AG04450 (cell line): ENCODE data around the gene CDR2. TPM values are rescaled to one million over a fixed set of nuclear protein-coding genes. Genes with fewer than 3 reads are reported as not detected.
A peak's percentile ranks its signal among the peaks of the same experiment; 100 is the strongest.

Experiments used
- CTCF ChIA-PET: fragments of 300-600, 350-600 bp; formaldehyde crosslinking; extraction: SDS; loops from one replicate; lab custom pipeline; 2022; ENCODE audit warnings: antibody characterized with exemption, inconsistent platforms; lab: Charles Lee
- POLR2A ChIA-PET: fragments of 350-600 bp; formaldehyde crosslinking; extraction: SDS; loops from one replicate; lab custom pipeline; 2021; ENCODE audit warnings: antibody characterized with exemption, inconsistent platforms; lab: Yijun Ruan, JAX
- DNase-seq: peaks from one replicate; pipeline ENCODE4 v3.0.0-alpha.2; 2011; ENCODE audit warnings: low read depth, low spot score
- H3K27ac ChIP-seq: one replicate; pipeline ENCODE4 v1.5.1; 2012; ENCODE audit warnings: low read depth, low read length, control low read depth
- H3K27me3 ChIP-seq: one replicate; pipeline ENCODE4 v1.6.0; 2012; ENCODE audit warnings: low read length; ENCODE audit not compliant: control insufficient read depth, insufficient read depth
- H3K4me3 ChIP-seq: 2 replicates; pipeline ENCODE4 v1.5.1; 2011; ENCODE audit warnings: mild to moderate bottlenecking, low read depth, low read length, control low read depth
- H3K9me3 ChIP-seq: 2 replicates; pipeline ENCODE4 v1.5.1; 2012; ENCODE audit warnings: low read length; ENCODE audit not compliant: control insufficient read depth, insufficient read depth
- polyA plus RNA-seq: library from polyadenylated mRNA; depleted of rRNA; stranded (reverse); fragments of >200 nt; gene quantifications from 2 replicates; pipeline ENCODE4 v1.2.3, GENCODE V29; 2011
- TF ChIP-seq, protein P1 (sequence below): IDR thresholded peaks from 2 replicates; pipeline ENCODE4 v1.5.1; 2011; ENCODE audit warnings: low read depth, low read length, control low read depth, inconsistent platforms

The CDR2 gene
- polyA plus RNA-seq, 1 experiment, result 138 TPM

DNA sequence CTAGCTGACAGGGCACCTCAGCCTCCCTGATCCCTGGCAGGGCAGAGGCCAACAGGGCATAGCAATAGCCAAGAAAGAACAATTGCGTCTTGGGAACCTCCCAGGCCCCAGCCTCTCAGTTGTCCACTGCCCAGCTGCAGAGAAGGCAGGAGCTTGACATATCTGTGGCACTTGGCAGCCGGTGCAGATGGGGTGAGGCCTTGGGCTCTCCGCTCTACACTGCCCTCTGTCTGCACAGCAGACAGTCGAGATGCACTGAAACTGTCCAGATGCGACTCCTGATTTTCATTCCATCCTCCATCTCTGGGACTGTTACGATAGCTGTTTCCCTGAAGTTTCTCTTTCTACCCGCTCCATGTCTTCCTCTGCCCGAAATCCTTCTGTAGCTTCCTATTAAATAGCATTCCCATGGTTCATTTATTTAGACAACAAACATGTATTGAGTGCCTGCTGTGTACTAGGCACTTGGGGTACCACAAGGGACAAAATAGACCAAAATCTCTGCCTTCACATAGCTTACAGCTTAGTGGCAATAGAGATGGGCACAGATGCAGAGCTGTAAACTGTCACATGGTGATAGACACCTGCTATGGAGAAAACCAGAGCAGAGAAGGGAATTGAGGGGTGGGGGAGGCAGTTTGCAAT, 73.9 kb downstream of the CDR2 start:
- no peaks in the 10 kb centered on the region; the same call in 1 of the 2 replicates for H3K9me3 ChIP-seq
- POLR2A ChIA-PET, result no interaction called here
- CTCF ChIA-PET, result interaction anchor here (0.6 to 2.2 kb wide), 34 partner anchors 9 to 1343 kb away, joined by 3 to 35 read pairs (median 4); partner anchors contain the start of gene EEF2K
- TF ChIP-seq, protein P1, sequence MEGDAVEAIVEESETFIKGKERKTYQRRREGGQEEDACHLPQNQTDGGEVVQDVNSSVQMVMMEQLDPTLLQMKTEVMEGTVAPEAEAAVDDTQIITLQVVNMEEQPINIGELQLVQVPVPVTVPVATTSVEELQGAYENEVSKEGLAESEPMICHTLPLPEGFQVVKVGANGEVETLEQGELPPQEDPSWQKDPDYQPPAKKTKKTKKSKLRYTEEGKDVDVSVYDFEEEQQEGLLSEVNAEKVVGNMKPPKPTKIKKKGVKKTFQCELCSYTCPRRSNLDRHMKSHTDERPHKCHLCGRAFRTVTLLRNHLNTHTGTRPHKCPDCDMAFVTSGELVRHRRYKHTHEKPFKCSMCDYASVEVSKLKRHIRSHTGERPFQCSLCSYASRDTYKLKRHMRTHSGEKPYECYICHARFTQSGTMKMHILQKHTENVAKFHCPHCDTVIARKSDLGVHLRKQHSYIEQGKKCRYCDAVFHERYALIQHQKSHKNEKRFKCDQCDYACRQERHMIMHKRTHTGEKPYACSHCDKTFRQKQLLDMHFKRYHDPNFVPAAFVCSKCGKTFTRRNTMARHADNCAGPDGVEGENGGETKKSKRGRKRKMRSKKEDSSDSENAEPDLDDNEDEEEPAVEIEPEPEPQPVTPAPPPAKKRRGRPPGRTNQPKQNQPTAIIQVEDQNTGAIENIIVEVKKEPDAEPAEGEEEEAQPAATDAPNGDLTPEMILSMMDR, result peak; percentile 78
- H3K4me3 ChIP-seq, result no peak overlapping the region
- no peaks in the 10 kb centered on the region for H3K27me3 ChIP-seq
- no peak overlapping the region for H3K27ac ChIP-seq
- peak; percentile 30 for DNase-seq

DNA sequence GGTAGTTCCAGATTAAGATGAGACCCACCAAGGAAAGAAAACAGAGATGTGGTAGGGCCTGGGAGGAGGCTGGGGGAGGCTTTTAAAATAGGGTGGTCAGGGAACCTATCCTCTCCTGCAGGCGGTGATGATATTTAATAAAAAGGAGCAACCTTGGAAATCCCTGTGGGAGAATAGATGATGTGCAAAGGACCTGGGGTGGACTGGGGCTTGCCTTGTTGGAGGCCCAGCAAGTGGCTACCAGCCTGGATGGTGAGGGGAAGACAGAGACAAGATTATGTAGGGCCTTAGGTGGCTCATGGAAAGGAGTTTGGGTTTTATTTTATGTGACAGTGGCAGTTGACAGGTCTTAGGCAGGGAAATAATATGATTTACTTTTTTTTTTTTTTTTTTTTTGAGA, 75.4 kb downstream of the CDR2 start:
- H3K9me3 ChIP-seq, result no peaks in the 10 kb centered on the region; the same call in 1 of the 2 replicates
- ChIA-PET POLR2A (interaction anchor here (0.6 to 1.7 kb wide), 3 partner anchors 10 to 274 kb away, joined by 3 to 8 read pairs (median 4); partner anchors contain the start of gene EEF2K), CTCF (interaction anchor here (1.4 to 2.2 kb wide), 3 partner anchors 94 to 107 kb away, joined by 4 to 35 read pairs (median 14); no protein-coding TSS in a partner anchor)
- TF ChIP-seq, protein P1, result no peak
- DNase-seq, result no peak
- no peaks in the 10 kb centered on the region for H3K27me3 ChIP-seq
- H3K27ac ChIP-seq, result no peak overlapping the region
- no peak overlapping the region for H3K4me3 ChIP-seq

DNA sequence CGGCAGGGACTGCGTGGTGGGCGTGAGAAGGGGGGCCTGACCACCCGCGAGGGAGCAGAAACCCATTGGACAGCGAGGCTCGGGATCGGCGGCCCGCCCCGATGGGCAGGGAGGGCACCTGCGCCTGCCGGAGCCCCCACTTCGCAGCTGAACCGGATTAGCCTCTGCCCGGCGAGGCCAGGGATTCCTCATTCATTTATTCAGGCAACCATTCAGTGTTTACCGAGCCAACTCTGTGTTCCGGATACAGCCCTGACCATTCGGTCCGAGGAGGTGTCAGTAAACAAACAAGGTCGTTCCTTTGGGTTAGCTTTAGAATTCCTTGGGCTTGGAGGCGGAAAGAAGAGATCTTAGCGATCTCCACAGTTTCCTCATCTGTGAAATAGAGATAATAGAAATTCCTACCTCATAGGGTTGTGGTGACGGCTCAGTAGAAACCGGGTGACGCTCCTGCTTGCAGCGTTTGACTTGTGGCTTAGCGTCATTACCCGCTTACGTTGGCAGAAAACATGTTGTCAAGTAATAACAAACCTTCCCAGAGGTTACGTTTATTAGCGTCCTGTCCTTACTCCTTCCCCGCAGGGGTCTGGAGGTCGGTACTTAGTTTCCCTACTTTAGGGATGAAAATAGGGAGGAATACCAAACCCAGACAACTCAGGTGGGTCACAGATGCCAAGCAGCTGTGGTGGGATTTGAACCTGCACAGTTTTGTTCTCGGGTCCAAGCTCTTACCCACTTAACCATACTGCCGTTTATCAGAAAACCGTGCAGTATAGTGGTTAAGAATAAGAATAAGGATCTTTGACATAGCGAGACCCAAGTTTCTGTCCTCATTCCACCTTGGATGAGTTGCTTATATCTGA, 76.3 kb downstream of the CDR2 start:
- Histone ChIP-seq H3K27ac (peak overlapping the region; percentile 95), H3K27me3 (no peaks in the 10 kb centered on the region), H3K9me3 (no peaks in the 10 kb centered on the region; the same call in 1 of the 2 replicates), H3K4me3 (peak overlapping the region; percentile 84)
- POLR2A ChIA-PET, result interaction anchor here (0.6 to 1.7 kb wide), 4 partner anchors 11 to 273 kb away, joined by 3 to 8 read pairs (median 6); partner anchors contain the start of gene EEF2K
- peak; percentile 87 for DNase-seq
- TF ChIP-seq, protein P1, result no peak
- CTCF ChIA-PET, result interaction anchor here (0.7 to 1.5 kb wide), 4 partner anchors 93 to 106 kb away, joined by 3 to 7 read pairs (median 4); no protein-coding TSS in a partner anchor

DNA sequence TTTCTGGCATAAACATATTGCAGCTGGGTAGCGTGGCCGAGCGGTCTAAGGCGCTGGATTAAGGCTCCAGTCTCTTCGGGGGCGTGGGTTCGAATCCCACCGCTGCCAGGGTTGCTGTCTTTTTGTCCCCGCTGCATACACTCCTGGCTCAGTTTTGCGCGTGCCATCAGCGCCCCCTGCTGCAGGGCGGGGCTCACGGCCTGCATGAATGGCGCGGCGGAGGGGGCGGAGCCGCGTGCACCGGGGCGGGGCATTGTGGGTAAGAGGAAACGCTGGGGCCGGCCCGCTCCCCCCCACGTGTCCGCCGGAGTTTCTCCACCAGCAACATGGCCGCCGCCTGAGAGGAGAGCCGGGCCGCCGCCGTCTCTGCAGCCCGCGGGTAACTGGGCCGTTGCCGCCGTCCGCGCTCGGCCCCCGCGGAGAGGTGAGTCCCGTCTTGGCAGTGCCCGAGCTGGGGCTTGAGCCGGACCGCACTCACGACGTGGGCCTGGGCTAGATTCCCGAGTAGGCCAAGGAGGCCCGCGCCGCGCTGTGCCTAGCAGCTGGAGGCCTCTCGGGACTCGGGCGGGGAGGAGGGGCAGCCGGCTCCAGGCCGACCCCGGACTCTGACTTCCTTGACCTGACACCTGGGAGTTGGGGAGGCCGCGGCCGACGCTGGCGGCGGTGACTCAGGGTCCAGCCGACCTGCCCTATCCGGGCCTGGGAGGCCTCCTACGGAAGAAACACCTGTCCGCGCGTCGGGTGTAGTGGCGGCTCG, 77.1 kb downstream of the CDR2 start, which contains the start of gene POLR3E:
Gene POLR3E, plus strand, starts transcription at position 296 of the 757 bp plus-strand sequence. CDS start 5,560 bp downstream, outside the sequence.
- CTCF ChIA-PET, result interaction anchor here (0.7 to 1.6 kb wide), 7 partner anchors 92 to 220 kb away, joined by 3 to 7 read pairs (median 4); no protein-coding TSS in a partner anchor
- POLR2A ChIA-PET, result interaction anchor here (1.4 to 1.7 kb wide), 2 partner anchors 12 to 91 kb away, joined by 4 to 8 read pairs; partner anchors contain the start of gene EEF2K
- DNase-seq, result peak; percentile 95
- Histone ChIP-seq H3K4me3 (peak within 1 kb of the TSS; percentile 84), H3K27me3 (no peaks in the 10 kb centered on the region), H3K27ac (peak within 1 kb of the TSS; percentile 95), H3K9me3 (no peaks in the 10 kb centered on the region; the same call in 1 of the 2 replicates)
- TF ChIP-seq, protein P1, result peak; percentile 83
